ENCODE measurements around the gene NEXN. TPM values are rescaled to one million over a fixed set of nuclear protein-coding genes. Genes with fewer than 3 reads are reported as not detected.

Gene NEXN
- total RNA-seq, 1 experiment from 2014 or later, result 0.41 TPM

GRCh38 chr1:77955709-77956108, 67.3 kb downstream of the NEXN start:
- Histone ChIP-seq H3K9ac (ENCODE audit: low read length) (no peak overlapping the region), H3K79me2 (ENCODE audit: low read length) (peaks cover 64% of the 10 kb centered on the region), H3K4me3 (ENCODE audit: low read length) (no peak overlapping the region), H4K20me1 (ENCODE audit: insufficient read depth, low read depth, low read length) (peaks cover 22% of the 10 kb centered on the region), H3K27ac (ENCODE audit: low read length) (no peak overlapping the region), H3K9me2 (replicated peaks; ENCODE audit: insufficient read depth, low read length) (no peaks in the 10 kb centered on the region), H2AFZ (ENCODE audit: low read length) (no peak overlapping the region), H3K4me2 (ENCODE audit: low read depth, low read length, poor library complexity, severe bottlenecking) (no peak overlapping the region), H3K36me3 (ENCODE audit: insufficient read depth, low read length) (peaks cover 84% of the 10 kb centered on the region), H3K9me3 (ENCODE audit: low read length) (no peaks in the 10 kb centered on the region), H3K4me1 (ENCODE audit: low read length) (peaks cover 32% of the 10 kb centered on the region), H3K27me3 (ENCODE audit: low read length) (no peaks in the 10 kb centered on the region)
- DNase-seq, result no peak

GRCh38 chr1:77956464-77956863, 68.0 kb downstream of the NEXN start:
- Histone ChIP-seq H3K9me2 (replicated peaks; ENCODE audit: insufficient read depth, low read length) (no peaks in the 10 kb centered on the region), H3K4me2 (ENCODE audit: low read depth, low read length, poor library complexity, severe bottlenecking) (no peak overlapping the region), H2AFZ (ENCODE audit: low read length) (no peak overlapping the region), H3K36me3 (ENCODE audit: insufficient read depth, low read length) (peaks cover 86% of the 10 kb centered on the region), H3K4me1 (ENCODE audit: low read length) (peaks cover 24% of the 10 kb centered on the region), H3K27ac (ENCODE audit: low read length) (no peak overlapping the region), H3K9me3 (ENCODE audit: low read length) (no peaks in the 10 kb centered on the region), H3K79me2 (ENCODE audit: low read length) (peaks cover 66% of the 10 kb centered on the region), H4K20me1 (ENCODE audit: insufficient read depth, low read depth, low read length) (peaks cover 17% of the 10 kb centered on the region), H3K27me3 (ENCODE audit: low read length) (no peaks in the 10 kb centered on the region), H3K9ac (ENCODE audit: low read length) (no peak overlapping the region), H3K4me3 (ENCODE audit: low read length) (no peak overlapping the region)
- no peak for DNase-seq

- peaks cover 93% of the 10 kb centered on the region for H3K36me3 ChIP-seq (ENCODE audit: insufficient read depth, low read length)
- no peak overlapping the region for H3K4me3 ChIP-seq (ENCODE audit: low read length)
- H2AFZ ChIP-seq (ENCODE audit: low read length), result no peak overlapping the region
- H4K20me1 ChIP-seq (ENCODE audit: insufficient read depth, low read depth, low read length), result peaks cover 17% of the 10 kb centered on the region
- peaks cover 7% of the 10 kb centered on the region for H3K4me1 ChIP-seq (ENCODE audit: low read length)
- H3K9ac ChIP-seq (ENCODE audit: low read length), result no peak overlapping the region
- H3K79me2 ChIP-seq (ENCODE audit: low read length), result peaks cover 77% of the 10 kb centered on the region
- DNase-seq, result no peak
- H3K27me3 ChIP-seq (ENCODE audit: low read length), result no peaks in the 10 kb centered on the region
- no peak overlapping the region for H3K27ac ChIP-seq (ENCODE audit: low read length)
- H3K9me3 ChIP-seq (ENCODE audit: low read length), result no peaks in the 10 kb centered on the region
- no peaks in the 10 kb centered on the region for H3K9me2 ChIP-seq (replicated peaks; ENCODE audit: insufficient read depth, low read length)
- no peak overlapping the region for H3K4me2 ChIP-seq (ENCODE audit: low read depth, low read length, poor library complexity, severe bottlenecking)
Observed at GRCh38 chr1:77958391-77958790, 70.0 kb downstream of the NEXN start.

- Histone ChIP-seq H2AFZ (ENCODE audit: low read length) (no peak overlapping the region), H3K36me3 (ENCODE audit: insufficient read depth, low read length) (peaks cover 94% of the 10 kb centered on the region), H3K4me2 (ENCODE audit: low read depth, low read length, poor library complexity, severe bottlenecking) (no peak overlapping the region), H3K79me2 (ENCODE audit: low read length) (peaks cover 80% of the 10 kb centered on the region), H3K4me1 (ENCODE audit: low read length) (peaks cover 4% of the 10 kb centered on the region), H3K9me2 (replicated peaks; ENCODE audit: insufficient read depth, low read length) (no peaks in the 10 kb centered on the region), H3K9ac (ENCODE audit: low read length) (no peak overlapping the region), H3K27ac (ENCODE audit: low read length) (no peak overlapping the region), H3K4me3 (ENCODE audit: low read length) (no peak overlapping the region), H4K20me1 (ENCODE audit: insufficient read depth, low read depth, low read length) (peaks cover 22% of the 10 kb centered on the region), H3K27me3 (ENCODE audit: low read length) (no peaks in the 10 kb centered on the region), H3K9me3 (ENCODE audit: low read length) (no peaks in the 10 kb centered on the region)
- DNase-seq, result no peak
Observed at GRCh38 chr1:77958850-77959249, 70.4 kb downstream of the NEXN start.

GRCh38 chr1:77961392-77961791, 73.0 kb downstream of the NEXN start:
- no peaks in the 10 kb centered on the region for H3K27me3 ChIP-seq (ENCODE audit: low read length)
- H3K79me2 ChIP-seq (ENCODE audit: low read length), result peaks cover 85% of the 10 kb centered on the region
- H3K9ac ChIP-seq (ENCODE audit: low read length), result no peak overlapping the region
- H4K20me1 ChIP-seq (ENCODE audit: insufficient read depth, low read depth, low read length), result peaks cover 25% of the 10 kb centered on the region
- no peak overlapping the region for H2AFZ ChIP-seq (ENCODE audit: low read length)
- H3K4me1 ChIP-seq (ENCODE audit: low read length), result no peaks in the 10 kb centered on the region
- no peaks in the 10 kb centered on the region for H3K9me2 ChIP-seq (replicated peaks; ENCODE audit: insufficient read depth, low read length)
- no peak overlapping the region for H3K4me2 ChIP-seq (ENCODE audit: low read depth, low read length, poor library complexity, severe bottlenecking)
- H3K9me3 ChIP-seq (ENCODE audit: low read length), result no peaks in the 10 kb centered on the region
- no peak overlapping the region for H3K4me3 ChIP-seq (ENCODE audit: low read length)
- no peak overlapping the region for H3K27ac ChIP-seq (ENCODE audit: low read length)
- H3K36me3 ChIP-seq (ENCODE audit: insufficient read depth, low read length), result peaks cover 90% of the 10 kb centered on the region
- no peak for DNase-seq

GRCh38 chr1:77966291-77966690, 77.9 kb downstream of the NEXN start:
- H3K4me3 ChIP-seq (ENCODE audit: low read length), result no peak overlapping the region
- H4K20me1 ChIP-seq (ENCODE audit: insufficient read depth, low read depth, low read length), result peaks cover 41% of the 10 kb centered on the region

GRCh38 chr1:77970192-77970591, 81.8 kb downstream of the NEXN start:
- no peak overlapping the region for H3K9ac ChIP-seq (ENCODE audit: low read length)
- peaks cover 61% of the 10 kb centered on the region for H4K20me1 ChIP-seq (ENCODE audit: insufficient read depth, low read depth, low read length)
- DNase-seq, result no peak
- no peaks in the 10 kb centered on the region for H3K9me3 ChIP-seq (ENCODE audit: low read length)
- H3K36me3 ChIP-seq (ENCODE audit: insufficient read depth, low read length), result peaks cover 74% of the 10 kb centered on the region
- H3K27me3 ChIP-seq (ENCODE audit: low read length), result no peaks in the 10 kb centered on the region
- H2AFZ ChIP-seq (ENCODE audit: low read length), result no peak overlapping the region
- peaks cover 96% of the 10 kb centered on the region for H3K79me2 ChIP-seq (ENCODE audit: low read length)
- H3K4me2 ChIP-seq (ENCODE audit: low read depth, low read length, poor library complexity, severe bottlenecking), result no peak overlapping the region
- H3K9me2 ChIP-seq (replicated peaks; ENCODE audit: insufficient read depth, low read length), result no peaks in the 10 kb centered on the region
- no peak overlapping the region for H3K27ac ChIP-seq (ENCODE audit: low read length)
- peaks cover 23% of the 10 kb centered on the region for H3K4me1 ChIP-seq (ENCODE audit: low read length)
- no peak overlapping the region for H3K4me3 ChIP-seq (ENCODE audit: low read length)

More at GRCh38 chr1:77966291-77966690, 77.9 kb downstream of the NEXN start:
- Histone ChIP-seq H3K27me3 (ENCODE audit: low read length) (no peaks in the 10 kb centered on the region), H3K27ac (ENCODE audit: low read length) (no peak overlapping the region), H3K4me1 (ENCODE audit: low read length) (0 out of 2 replicates have a peak, but pooled peaks cover 4% of the 10 kb centered on the region), H3K9ac (ENCODE audit: low read length) (no peak overlapping the region), H3K9me3 (ENCODE audit: low read length) (no peaks in the 10 kb centered on the region), H3K9me2 (replicated peaks; ENCODE audit: insufficient read depth, low read length) (no peaks in the 10 kb centered on the region), H3K36me3 (ENCODE audit: insufficient read depth, low read length) (peaks cover 94% of the 10 kb centered on the region), H3K79me2 (ENCODE audit: low read length) (peaks cover 91% of the 10 kb centered on the region), H3K4me2 (ENCODE audit: low read depth, low read length, poor library complexity, severe bottlenecking) (no peak overlapping the region), H2AFZ (ENCODE audit: low read length) (no peak overlapping the region)
- DNase-seq, result no peak

GRCh38 chr1:77972080-77972479, 83.7 kb downstream of the NEXN start:
- peaks cover 42% of the 10 kb centered on the region for H3K4me1 ChIP-seq (ENCODE audit: low read length)
- H3K79me2 ChIP-seq (ENCODE audit: low read length), result peaks cover 98% of the 10 kb centered on the region
- H4K20me1 ChIP-seq (ENCODE audit: insufficient read depth, low read depth, low read length), result peaks cover 80% of the 10 kb centered on the region
- H3K9ac ChIP-seq (ENCODE audit: low read length), result no peak overlapping the region
- peaks cover 75% of the 10 kb centered on the region for H3K36me3 ChIP-seq (ENCODE audit: insufficient read depth, low read length)
- H3K9me2 ChIP-seq (replicated peaks; ENCODE audit: insufficient read depth, low read length), result no peaks in the 10 kb centered on the region
- no peak overlapping the region for H3K4me2 ChIP-seq (ENCODE audit: low read depth, low read length, poor library complexity, severe bottlenecking)
- no peak overlapping the region for H3K27ac ChIP-seq (ENCODE audit: low read length)
- DNase-seq, result no peak
- H3K4me3 ChIP-seq (ENCODE audit: low read length), result no peak overlapping the region
- H3K9me3 ChIP-seq (ENCODE audit: low read length), result no peaks in the 10 kb centered on the region
- H2AFZ ChIP-seq (ENCODE audit: low read length), result no peak overlapping the region
- H3K27me3 ChIP-seq (ENCODE audit: low read length), result no peaks in the 10 kb centered on the region

GRCh38 chr1:77975386-77975785, 87.0 kb downstream of the NEXN start:
- Histone ChIP-seq H4K20me1 (ENCODE audit: insufficient read depth, low read depth, low read length) (peaks cover 66% of the 10 kb centered on the region), H3K4me1 (ENCODE audit: low read length) (peaks cover 55% of the 10 kb centered on the region), H2AFZ (ENCODE audit: low read length) (no peak overlapping the region), H3K9ac (ENCODE audit: low read length) (no peak overlapping the region), H3K79me2 (ENCODE audit: low read length) (peaks cover 95% of the 10 kb centered on the region), H3K36me3 (ENCODE audit: insufficient read depth, low read length) (peaks cover 51% of the 10 kb centered on the region), H3K27me3 (ENCODE audit: low read length) (no peaks in the 10 kb centered on the region), H3K27ac (ENCODE audit: low read length) (0 out of 2 replicates have a peak overlapping the region, but pooled peaks have one; percentile 2), H3K9me2 (replicated peaks; ENCODE audit: insufficient read depth, low read length) (no peaks in the 10 kb centered on the region), H3K9me3 (ENCODE audit: low read length) (no peaks in the 10 kb centered on the region), H3K4me2 (ENCODE audit: low read depth, low read length, poor library complexity, severe bottlenecking) (peak overlapping the region; percentile 86), H3K4me3 (ENCODE audit: low read length) (peak overlapping the region; percentile 85)
- no peak for DNase-seq

Data from Karpas-422 (cell line).